Measurements from ENCODE around the gene KDELR3.

GRCh38 chr22:38456272-38456835 lies 11.5 kb upstream of the KDELR3 start:
- TF ChIP-seq EZH2 (IDR thresholded peaks at IDR 0.05; ENCODE audit: low read depth, low read length, severe bottlenecking): no peak
- no peak for TF ChIP-seq ATF3 (IDR thresholded peaks at IDR 0.05; ENCODE audit: insufficient read depth, low read depth, low read length)
- TF ChIP-seq RAD21 (IDR thresholded peaks at IDR 0.05 in 1 of 2, conservative IDR thresholded peaks at IDR 0.05 in 1 of 2; ENCODE audit: low read depth in 2 of 2, low read length in 2 of 2): no peak
- no peak for TF ChIP-seq CTCF (IDR thresholded peaks at IDR 0.05; ENCODE audit: control extremely low read depth in 1 of 3, insufficient read depth in 1 of 3, low read depth in 1 of 3, low read length in 3 of 3)
- TF ChIP-seq JUND (IDR thresholded peaks at IDR 0.05; ENCODE audit: low read length): no peak
- TF ChIP-seq POLR2A (IDR thresholded peaks at IDR 0.05; ENCODE audit: control extremely low read depth in 1 of 2, low read depth in 2 of 2, low read length in 2 of 2): no peak
- no peak for TF ChIP-seq SP1 (IDR thresholded peaks at IDR 0.05; ENCODE audit: low read depth, low read length)
- no peak for TF ChIP-seq ATF2 (IDR thresholded peaks at IDR 0.05; ENCODE audit: low read length)
- no peak for TF ChIP-seq HDAC6 (IDR thresholded peaks at IDR 0.05; ENCODE audit: low read depth, low read length)
